ENCODE results near the gene VPS41.
A peak's percentile ranks its signal among the peaks of the same experiment; 100 is the strongest.

Gene VPS41

GRCh38 chr7:38908759-38909335, at the start of gene VPS41:
Gene VPS41, minus strand, starts transcription at chr7:38909191. Its CDS starts 17 bp downstream, at chr7:38909174.
- Histone ChIP-seq H3K27ac (ENCODE audit: low read length) (peak within 1 kb of the TSS; percentile 58), H3K4me3 (ENCODE audit: low read depth in 1 of 2, low read length in 2 of 2) (peak within 1 kb of the TSS; percentile 55 to 94), H3K4me2 (ENCODE audit: insufficient read depth, low read length) (peak within 1 kb of the TSS; percentile 69)

DNA sequence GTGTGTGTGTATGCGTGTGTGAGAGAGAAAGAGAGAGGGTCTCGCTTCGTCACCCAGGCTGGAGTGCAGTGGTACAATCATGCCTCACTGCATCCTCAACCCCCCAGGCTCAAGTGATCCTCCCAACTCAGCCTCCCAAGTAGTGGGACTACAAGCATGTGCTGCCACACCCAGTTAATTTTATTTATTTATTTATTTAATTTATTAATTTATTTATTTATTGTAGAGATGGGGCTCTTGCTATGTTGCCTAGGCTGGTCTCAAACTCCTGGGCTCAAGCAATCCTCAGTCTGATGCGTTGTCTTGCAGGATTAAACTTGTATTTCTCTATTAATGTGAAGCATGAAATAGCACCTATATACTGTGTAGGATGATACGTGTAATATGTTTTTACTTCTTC, 46.9 kb upstream of the VPS41 start:
- Histone ChIP-seq H3K4me1 (ENCODE audit: insufficient read depth, low read length) (no peaks in the 10 kb centered on the region), H3K36me3 (ENCODE audit: insufficient read depth, low read length) (no peaks in the 10 kb centered on the region), H3K4me2 (ENCODE audit: insufficient read depth, low read length) (no peak overlapping the region), H3K4me3 (ENCODE audit: low read depth in 1 of 2, low read length in 2 of 2) (no peak overlapping the region), H4K20me1 (ENCODE audit: insufficient read depth, low read length) (no peaks in the 10 kb centered on the region), H3K27ac (ENCODE audit: low read length) (no peak overlapping the region), H3K79me2 (ENCODE audit: insufficient read depth, low read length) (no peaks in the 10 kb centered on the region), H3K9ac (ENCODE audit: low read depth, low read length) (no peak overlapping the region), H2AFZ (ENCODE audit: low read depth, low read length) (no peak overlapping the region), H3K9me3 (ENCODE audit: insufficient read depth, low read length, severe bottlenecking) (no peaks in the 10 kb centered on the region), H3K27me3 (ENCODE audit: insufficient read depth, low read length, poor library complexity) (no peaks in the 10 kb centered on the region)
- DNase-seq, result no peak
- no peak for TF ChIP-seq CTCF (IDR thresholded peaks at IDR 0.05; ENCODE audit: borderline replicate concordance, extremely low read depth, low read length, poor library complexity, severe bottlenecking)
- no peak for TF ChIP-seq EZH2 (IDR thresholded peaks at IDR 0.05; ENCODE audit: borderline replicate concordance, low read depth, low read length, severe bottlenecking)
- no peak for ATAC-seq (ENCODE audit: insufficient read depth, low read depth)

More at GRCh38 chr7:38908759-38909335, at the start of gene VPS41:
- Histone ChIP-seq H3K27me3 (ENCODE audit: insufficient read depth, low read length, poor library complexity) (no peaks in the 10 kb centered on the region), H3K9ac (ENCODE audit: low read depth, low read length) (peak within 1 kb of the TSS; percentile 66), H3K9me3 (ENCODE audit: insufficient read depth, low read length, severe bottlenecking) (no peaks in the 10 kb centered on the region), H4K20me1 (ENCODE audit: insufficient read depth, low read length) (no peaks in the 10 kb centered on the region; the same call in 1 of the 2 replicates), H3K79me2 (ENCODE audit: insufficient read depth, low read length) (peaks cover 18% of the 10 kb centered on the region), H2AFZ (ENCODE audit: low read depth, low read length) (peak within 1 kb of the TSS; percentile 92), H3K4me1 (ENCODE audit: insufficient read depth, low read length) (peaks cover 21% of the 10 kb centered on the region), H3K36me3 (ENCODE audit: insufficient read depth, low read length) (no peaks in the 10 kb centered on the region; the same call in 1 of the 2 replicates)
- DNase-seq (peak; percentile 79), ATAC-seq (ENCODE audit: insufficient read depth, low read depth) (peak; percentile 100)
- TF ChIP-seq CTCF (IDR thresholded peaks at IDR 0.05; ENCODE audit: borderline replicate concordance, extremely low read depth, low read length, poor library complexity, severe bottlenecking), result no peak
- no peak for TF ChIP-seq EZH2 (IDR thresholded peaks at IDR 0.05; ENCODE audit: borderline replicate concordance, low read depth, low read length, severe bottlenecking)

DNA sequence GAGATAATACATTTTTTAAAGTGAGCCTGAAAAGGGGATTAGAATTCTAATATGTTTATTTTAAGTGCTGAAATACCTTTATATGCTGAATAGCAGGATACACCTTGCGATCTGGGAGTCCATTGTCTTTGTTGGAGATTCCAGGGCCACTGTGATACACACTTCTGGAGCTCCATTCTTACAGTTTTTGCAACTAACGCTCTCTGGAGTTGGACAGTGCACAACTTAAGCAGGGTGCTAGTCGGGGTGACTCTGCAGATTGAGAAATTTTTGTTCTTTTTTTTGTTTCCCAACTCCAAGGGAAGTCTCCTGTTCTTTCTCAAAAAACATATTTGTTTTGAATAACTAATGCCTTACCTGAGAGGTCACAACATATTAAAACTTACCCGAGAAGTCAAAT, 45.0 kb upstream of the VPS41 start:
- H3K4me3 ChIP-seq (ENCODE audit: low read depth in 1 of 2, low read length in 2 of 2), result no peak overlapping the region
- no peaks in the 10 kb centered on the region for H4K20me1 ChIP-seq (ENCODE audit: insufficient read depth, low read length)
- ATAC-seq (ENCODE audit: insufficient read depth, low read depth), result no peak
- H3K9me3 ChIP-seq (ENCODE audit: insufficient read depth, low read length, severe bottlenecking), result no peaks in the 10 kb centered on the region
- H3K27ac ChIP-seq (ENCODE audit: low read length), result no peak overlapping the region
- H3K4me2 ChIP-seq (ENCODE audit: insufficient read depth, low read length), result no peak overlapping the region
- no peaks in the 10 kb centered on the region for H3K4me1 ChIP-seq (ENCODE audit: insufficient read depth, low read length)
- H3K79me2 ChIP-seq (ENCODE audit: insufficient read depth, low read length), result no peaks in the 10 kb centered on the region
- no peak for TF ChIP-seq CTCF (IDR thresholded peaks at IDR 0.05; ENCODE audit: borderline replicate concordance, extremely low read depth, low read length, poor library complexity, severe bottlenecking)
- TF ChIP-seq EZH2 (IDR thresholded peaks at IDR 0.05; ENCODE audit: borderline replicate concordance, low read depth, low read length, severe bottlenecking), result no peak
- H3K27me3 ChIP-seq (ENCODE audit: insufficient read depth, low read length, poor library complexity), result no peaks in the 10 kb centered on the region
- no peak overlapping the region for H2AFZ ChIP-seq (ENCODE audit: low read depth, low read length)
- H3K36me3 ChIP-seq (ENCODE audit: insufficient read depth, low read length), result no peaks in the 10 kb centered on the region
- no peak for DNase-seq
- H3K9ac ChIP-seq (ENCODE audit: low read depth, low read length), result no peak overlapping the region

All from DND-41 (cell line).